ENCODE measurements around the gene GABRD.

Gene GABRD

DNA sequence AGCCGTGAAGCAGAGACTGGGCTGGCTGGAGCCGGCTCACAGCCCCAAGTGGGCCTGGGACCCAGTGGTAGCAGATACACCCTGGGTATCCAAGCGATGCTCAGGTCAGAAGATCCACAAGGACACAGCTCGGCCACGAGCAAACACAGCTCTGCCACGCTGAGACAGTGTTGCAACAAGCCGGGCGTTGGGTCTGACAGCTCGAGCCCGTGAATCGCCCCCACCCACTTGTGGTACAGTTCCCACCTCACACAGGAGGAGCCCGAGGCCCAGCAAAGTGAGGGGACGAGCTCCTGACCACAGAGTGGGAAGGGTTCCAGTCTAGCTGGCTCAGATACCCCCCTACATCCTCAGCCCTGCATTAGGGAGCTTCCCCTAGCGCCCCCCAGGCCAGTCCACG lies 22.2 kb downstream of the GABRD start:
- TF ChIP-seq JUND (IDR thresholded peaks at IDR 0.05; ENCODE audit: low read depth), result no peak
- no peak for DNase-seq (ENCODE audit: low read depth in 1 of 2, low spot score in 1 of 2)
- in situ Hi-C loops (cut with HindIII; ENCODE audit: low pct_unique_long_range_greater_than_20kb, low sequenced_read_pairs), result no loop called here

DNA sequence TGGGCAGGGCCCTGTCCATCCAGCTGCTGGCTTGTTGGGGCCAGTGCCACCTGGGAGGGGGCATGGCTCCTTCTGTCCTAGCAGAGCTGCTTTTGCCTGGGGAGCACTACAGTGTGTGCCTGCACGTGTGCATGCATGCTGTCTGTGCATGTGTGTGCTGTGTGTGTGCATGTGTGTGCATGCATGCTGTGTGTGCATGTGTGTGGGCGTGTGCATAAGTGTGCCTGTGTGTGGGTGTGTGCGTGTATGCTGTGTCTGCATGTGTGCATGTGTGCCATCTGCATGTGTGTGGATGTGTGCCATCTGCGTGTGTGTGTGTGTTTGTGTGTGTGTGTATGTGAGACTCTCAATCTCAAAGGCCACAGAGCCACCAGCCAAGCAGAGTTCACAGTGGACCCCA lies 22.7 kb downstream of the GABRD start:
- no peak for TF ChIP-seq JUND (IDR thresholded peaks at IDR 0.05; ENCODE audit: low read depth)
- DNase-seq (ENCODE audit: low read depth in 1 of 2, low spot score in 1 of 2), result no peak
- in situ Hi-C loops (cut with HindIII; ENCODE audit: low pct_unique_long_range_greater_than_20kb, low sequenced_read_pairs), result no loop called here

DNA sequence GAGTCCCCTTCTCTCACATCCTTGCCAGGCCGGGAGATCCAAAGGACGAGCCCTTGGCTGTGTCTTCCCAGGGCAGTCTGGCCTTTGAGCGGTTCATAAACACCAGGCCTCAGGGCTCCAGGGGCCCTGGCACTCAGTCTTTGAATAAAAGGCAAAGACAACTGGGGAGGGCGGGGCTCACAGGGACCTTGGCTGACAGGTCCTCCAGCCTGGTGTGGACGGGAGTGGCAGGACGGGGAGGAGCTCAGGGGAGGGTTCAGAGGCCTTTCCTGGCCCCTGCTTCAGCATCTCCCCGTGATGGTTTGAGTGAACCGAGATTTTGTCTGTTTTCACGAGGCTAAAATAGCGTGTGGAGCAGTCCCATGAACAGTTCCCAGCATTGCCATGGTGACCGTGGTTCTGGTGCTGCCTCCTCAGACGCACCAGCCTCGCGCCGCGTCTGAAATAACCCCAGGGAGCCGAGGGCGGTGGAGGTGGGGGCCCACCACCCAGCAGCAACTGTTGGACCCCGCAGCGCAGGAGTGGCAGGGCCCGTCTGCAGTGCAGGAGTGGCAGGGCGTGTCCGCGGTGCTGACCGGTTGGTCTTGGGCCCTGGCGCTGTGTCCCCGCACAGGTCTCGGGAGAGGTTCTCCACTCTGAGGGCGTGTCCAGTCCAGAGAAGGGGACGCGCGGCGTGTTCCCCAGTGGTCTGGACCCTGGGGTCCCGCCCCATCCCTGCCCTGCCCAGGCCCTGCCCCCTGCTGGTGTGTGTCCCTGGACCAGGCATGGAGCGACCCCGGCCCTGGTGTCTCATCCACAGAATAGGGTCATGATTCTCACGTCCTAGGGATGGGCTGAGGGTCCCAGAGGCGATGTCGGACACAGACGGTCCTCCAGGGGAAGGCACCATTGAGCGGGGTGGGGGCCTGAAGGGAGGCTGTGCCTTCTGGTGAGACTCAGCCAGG lies 24.0 kb downstream of the GABRD start:
- in situ Hi-C loops (cut with HindIII; ENCODE audit: low pct_unique_long_range_greater_than_20kb, low sequenced_read_pairs), result no loop called here
- DNase-seq (ENCODE audit: low read depth in 1 of 2, low spot score in 1 of 2), result peak in 1 of 2 experiments; percentile 64
- TF ChIP-seq JUND (IDR thresholded peaks at IDR 0.05; ENCODE audit: low read depth), result no peak

DNA sequence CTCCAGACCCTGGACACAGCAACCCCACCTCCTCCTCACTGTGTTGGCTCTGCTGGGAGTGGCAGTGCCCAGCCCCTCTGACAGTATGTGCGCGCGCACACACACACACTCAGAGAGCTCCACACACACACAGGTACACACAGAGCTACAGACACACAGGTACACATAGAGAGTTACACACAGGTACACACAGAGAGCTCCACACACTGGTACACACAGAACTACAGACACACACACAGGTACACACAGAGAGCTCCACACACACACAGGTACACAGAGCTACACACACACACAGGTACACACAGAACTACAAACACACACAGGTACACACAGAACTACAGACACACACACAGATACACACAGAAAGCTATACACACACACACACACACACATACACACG lies 24.7 kb downstream of the GABRD start:
- no peak for TF ChIP-seq JUND (IDR thresholded peaks at IDR 0.05; ENCODE audit: low read depth)
- in situ Hi-C loops (cut with HindIII; ENCODE audit: low pct_unique_long_range_greater_than_20kb, low sequenced_read_pairs), result no loop called here
- DNase-seq (ENCODE audit: low read depth in 1 of 2, low spot score in 1 of 2), result no peak

DNA sequence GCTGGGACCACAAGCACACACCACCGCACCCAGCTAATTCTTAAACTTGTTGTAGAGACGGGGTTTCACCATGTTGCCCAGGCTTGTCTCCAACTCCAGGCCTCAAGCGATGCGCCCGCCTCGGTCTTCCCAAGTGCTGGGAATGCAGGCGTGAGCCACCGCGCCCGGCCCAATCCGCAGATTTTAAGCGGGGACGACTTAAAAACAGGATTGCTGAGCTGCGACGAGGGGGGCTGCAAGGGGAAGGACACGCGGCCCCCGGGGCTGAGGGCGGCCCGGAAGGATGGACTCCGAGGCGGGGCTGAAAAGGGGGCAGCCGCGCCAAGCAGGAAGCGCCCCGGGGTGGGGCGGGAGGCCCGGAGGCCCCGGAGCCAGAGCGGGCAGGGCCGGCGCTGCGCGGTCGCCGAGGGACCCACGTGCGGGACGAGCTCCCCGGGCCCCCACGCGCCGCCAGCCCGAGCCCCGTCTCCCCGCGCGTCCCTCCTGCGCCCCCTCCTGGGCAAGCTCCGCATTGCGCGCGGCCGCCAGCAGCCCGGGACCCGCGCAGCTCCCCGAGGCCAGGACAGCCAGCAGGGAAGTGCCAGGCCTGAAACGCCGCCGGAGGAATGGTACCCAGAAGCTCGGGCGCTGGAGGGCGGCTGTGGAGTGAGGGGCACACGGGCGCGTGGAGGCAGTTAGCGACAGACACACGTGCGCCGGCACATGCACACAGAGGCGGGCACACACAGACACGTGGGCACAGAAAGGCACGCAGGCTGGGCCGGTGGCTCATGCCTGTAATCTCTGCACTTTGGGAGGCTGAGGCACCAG lies 25.6 kb downstream of the GABRD start:
- DNase-seq (ENCODE audit: low read depth in 1 of 2, low spot score in 1 of 2), result peak; percentile 60 to 70
- in situ Hi-C loops (cut with HindIII; ENCODE audit: low pct_unique_long_range_greater_than_20kb, low sequenced_read_pairs), result no loop called here
- no peak for TF ChIP-seq JUND (IDR thresholded peaks at IDR 0.05; ENCODE audit: low read depth)

DNA sequence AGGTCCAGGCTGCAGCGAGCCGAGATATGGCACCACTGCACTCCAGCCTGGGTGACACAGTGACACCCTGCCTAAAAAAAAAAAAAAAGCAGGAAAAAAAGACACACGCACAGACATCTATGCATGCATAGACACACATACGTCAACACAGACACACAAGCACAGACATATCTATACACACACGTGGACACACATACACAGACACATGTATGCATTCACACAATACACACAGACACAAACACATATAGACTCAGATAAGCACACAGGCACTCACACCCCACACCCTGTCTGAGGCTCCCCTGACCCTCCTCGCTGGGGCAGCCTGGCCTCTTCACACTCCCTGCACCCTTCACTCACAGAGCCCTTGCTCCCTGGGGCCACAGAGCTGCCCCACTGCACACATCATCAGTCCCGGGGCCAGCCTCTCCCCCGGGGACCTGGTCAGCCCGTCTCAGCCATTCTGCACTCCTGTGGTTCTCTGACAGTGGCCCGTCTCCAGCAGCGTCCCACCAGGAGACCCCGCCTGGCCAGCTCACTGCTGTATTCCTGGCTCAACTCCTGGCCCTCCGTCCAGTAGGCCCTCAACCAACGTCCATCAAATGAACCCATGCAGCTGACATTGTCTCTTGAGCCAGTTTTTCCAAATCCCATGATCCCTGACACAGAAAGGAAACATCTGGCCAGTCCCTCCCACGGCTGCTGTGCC lies 26.5 kb downstream of the GABRD start:
- no peak for DNase-seq (ENCODE audit: low read depth in 1 of 2, low spot score in 1 of 2)
- TF ChIP-seq JUND (IDR thresholded peaks at IDR 0.05; ENCODE audit: low read depth), result no peak
- in situ Hi-C loops (cut with HindIII; ENCODE audit: low pct_unique_long_range_greater_than_20kb, low sequenced_read_pairs), result no loop called here

DNA sequence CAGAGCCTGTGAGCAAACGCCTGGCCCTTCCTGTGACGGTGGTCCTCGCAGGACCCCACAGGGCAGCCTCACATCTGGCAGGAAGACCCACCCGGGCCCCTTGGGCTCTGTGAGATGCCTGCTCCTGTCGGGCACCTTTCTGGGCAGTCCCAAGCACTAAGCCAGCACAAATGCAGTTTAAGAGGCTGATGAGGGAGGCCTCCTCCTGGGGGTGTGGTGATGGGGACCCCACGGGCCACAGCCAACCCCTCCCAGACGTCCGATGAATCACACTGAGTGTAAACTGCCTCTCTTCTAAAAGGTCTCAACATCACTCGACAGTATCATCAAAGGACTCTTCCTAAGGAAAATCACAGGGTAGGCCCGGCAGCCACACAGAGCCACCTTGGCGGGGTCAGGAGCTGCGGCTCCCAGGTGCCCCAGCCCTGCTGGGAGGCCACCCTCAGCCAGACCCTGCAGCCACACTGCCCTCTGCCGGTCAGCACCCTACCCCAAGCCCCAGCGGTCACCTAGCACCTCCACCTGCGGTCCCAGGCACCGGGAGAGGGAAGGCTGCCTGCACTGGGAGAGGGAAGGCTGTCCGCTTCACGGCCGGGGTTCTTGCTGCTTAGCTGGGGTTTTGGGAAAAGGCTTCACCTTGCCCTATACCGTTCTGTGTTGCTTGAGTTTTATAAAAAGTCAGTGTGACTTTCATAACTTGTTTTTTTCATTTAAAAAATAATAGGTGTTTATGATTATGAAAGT lies 27.2 kb downstream of the GABRD start:
- in situ Hi-C loops (cut with HindIII; ENCODE audit: low pct_unique_long_range_greater_than_20kb, low sequenced_read_pairs), result no loop called here
- DNase-seq (ENCODE audit: low read depth in 1 of 2, low spot score in 1 of 2), result peak; percentile 79 to 82
- TF ChIP-seq JUND (IDR thresholded peaks at IDR 0.05; ENCODE audit: low read depth), result no peak

DNA sequence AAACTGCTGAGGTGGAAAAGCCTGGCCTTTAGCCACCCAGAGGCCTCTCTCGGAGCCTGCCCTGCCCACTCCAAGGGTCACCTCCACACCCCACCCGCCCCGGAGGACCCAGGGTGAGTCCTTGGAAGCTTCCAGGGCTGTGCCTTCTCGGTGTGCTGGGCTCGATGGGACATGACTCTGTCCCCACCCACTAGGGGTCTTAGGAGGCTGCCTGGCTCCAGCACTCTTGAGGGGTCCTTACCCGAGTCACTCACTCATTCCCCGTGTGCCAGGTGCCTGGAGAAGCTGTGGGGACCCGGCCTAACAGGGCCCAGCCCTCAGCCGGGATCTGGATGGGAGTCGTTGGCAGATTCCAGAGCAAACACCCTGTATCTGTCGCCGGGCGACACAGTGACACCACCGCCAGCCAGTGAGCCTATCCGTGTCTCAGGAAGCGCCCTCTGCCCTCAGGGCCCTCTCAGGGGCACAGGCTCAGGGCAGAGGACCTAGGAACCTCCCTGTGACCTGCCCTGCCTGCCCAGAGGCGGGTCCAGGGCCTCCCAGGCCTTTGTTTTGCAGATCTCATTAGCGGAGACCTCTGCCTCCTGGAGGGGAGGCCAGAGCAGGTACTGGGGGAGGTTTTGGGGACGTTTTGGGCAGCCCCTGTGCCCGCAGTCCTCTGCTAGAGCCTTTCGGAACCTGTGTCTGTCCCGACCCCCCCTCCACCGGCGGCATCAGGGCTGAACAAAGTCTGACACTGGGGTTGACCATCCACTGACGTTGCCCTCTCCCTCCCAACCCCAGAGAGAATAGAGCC lies 28.0 kb downstream of the GABRD start:
- no peak for DNase-seq (ENCODE audit: low read depth in 1 of 2, low spot score in 1 of 2)
- in situ Hi-C loops (cut with HindIII; ENCODE audit: low pct_unique_long_range_greater_than_20kb, low sequenced_read_pairs), result no loop called here
- no peak for TF ChIP-seq JUND (IDR thresholded peaks at IDR 0.05; ENCODE audit: low read depth)

DNA sequence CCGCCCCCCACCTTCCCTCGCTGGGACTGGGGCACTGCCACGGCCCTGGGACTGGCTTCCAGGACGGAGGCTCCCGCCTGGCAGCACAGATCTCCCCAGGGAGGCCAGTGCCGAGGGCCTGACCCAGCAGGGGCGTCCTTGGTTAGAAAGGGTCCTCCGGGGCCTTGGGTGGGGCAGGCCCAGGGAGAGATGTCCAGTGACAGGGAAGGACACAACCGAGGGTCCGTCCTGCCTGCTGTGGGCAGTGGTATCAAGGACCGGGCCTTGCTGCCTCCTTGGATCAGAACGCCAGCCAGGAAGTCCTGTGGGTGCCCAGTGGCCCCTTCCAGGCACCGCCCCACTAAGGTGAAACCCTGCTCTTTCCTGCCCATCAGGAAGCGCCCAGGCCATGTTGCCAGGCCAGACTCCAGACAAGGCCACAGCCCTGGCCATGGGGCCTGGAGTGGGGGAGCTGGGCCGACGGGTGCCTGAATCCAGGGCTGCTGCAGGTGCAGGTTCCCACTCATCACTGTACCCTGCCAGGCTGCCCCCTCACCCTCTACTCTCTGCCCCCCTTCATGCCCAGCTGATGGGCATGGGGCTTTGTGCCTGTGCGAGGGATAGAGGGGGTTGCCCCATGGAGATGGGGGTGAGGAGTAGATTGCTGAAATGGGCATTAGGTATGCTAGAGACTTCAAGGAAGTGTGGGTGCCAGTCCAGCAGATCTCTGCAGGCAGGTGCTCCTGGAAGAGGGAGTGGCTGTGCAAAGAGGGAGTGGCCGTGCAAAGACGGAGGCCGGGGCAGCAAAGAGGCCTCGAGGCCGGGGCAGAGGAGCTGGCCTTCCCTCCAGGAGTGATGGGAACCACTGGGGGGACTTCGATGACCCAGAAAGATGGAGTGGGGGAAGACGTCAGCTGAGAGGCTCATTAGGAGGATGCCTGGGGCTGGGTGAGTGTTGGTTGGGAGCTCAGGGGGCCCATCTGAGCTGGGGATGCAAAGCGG lies 28.9 kb downstream of the GABRD start:
- TF ChIP-seq JUND (IDR thresholded peaks at IDR 0.05; ENCODE audit: low read depth), result no peak
- peak in 1 of 2 experiments; percentile 11 for DNase-seq (ENCODE audit: low read depth in 1 of 2, low spot score in 1 of 2)
- in situ Hi-C loops (cut with HindIII; ENCODE audit: low pct_unique_long_range_greater_than_20kb, low sequenced_read_pairs), result no loop called here

DNA sequence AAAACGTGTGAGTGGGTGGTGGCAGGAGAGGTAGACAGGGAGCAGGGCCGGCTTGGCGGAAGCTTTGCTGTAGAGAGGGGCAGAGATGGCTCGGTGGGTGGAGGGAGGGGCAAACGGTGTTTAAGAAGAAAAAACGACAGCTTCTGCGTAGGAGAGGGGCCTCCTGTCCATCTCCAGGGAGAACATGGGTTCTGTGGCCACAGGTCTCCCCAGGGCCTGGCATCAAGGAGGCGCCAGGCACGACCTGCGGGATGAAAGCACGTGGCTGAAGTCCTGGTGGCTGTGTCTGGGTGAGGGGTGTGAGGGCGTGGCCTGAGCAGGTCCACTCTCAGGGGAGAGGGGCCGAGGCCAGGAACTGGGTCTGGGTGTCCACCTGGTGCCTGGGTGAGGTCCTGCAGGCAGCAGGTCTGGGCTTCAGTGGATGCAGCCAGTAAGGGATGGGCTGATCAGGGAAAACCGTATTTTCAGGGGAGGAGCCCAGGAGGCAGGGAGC lies 30.1 kb downstream of the GABRD start:
- TF ChIP-seq JUND (IDR thresholded peaks at IDR 0.05; ENCODE audit: low read depth), result no peak
- in situ Hi-C loops (cut with HindIII; ENCODE audit: low pct_unique_long_range_greater_than_20kb, low sequenced_read_pairs), result no loop called here
- DNase-seq (ENCODE audit: low read depth in 1 of 2, low spot score in 1 of 2), result peak in 1 of 2 experiments; percentile 73
